ENCODE results near the gene GSTO2.

Gene GSTO2

DNA sequence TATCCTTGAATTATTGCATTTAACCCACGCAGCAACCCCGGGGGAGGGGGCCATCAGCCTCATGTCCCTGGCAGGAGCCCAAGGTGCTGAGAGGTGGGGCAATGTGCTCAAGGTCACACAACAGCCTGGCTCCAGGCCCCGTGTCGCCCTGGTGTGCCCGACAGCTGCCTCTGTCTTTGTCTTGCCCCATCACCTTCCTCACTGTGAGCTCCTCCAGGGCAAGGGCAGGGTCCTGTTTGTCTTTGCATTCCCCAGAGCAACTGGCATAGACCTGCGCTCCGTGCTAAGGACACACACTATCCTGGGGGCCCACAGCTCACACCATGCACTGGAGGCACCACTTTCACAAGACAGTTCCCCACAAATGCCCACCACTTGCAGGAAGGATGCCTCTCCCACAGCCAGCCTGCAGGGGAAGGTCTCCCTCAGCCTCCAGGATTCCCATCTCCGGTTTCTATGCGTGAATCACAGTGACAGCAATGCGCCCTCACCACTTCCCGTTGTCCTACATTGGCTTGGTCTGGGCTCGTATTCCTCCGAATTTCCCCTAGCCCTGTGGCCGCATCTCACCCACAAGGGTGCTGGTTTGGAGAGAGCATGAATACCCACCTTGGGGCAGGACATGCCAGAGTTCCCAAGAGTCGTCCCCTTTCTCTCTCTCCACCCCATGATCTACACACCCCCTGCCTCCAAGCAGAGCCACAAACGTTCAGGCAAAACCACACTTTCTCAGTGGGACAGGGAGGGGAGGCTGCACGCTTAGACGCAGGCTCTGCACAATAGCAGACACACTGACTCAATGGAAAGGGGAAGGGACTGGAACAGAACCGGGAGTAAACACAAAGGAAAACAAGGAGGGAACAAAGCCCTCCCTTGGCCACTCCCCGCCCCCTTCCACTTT, 59.0 kb downstream of the GSTO2 start:
- DNase-seq = no peak

DNA sequence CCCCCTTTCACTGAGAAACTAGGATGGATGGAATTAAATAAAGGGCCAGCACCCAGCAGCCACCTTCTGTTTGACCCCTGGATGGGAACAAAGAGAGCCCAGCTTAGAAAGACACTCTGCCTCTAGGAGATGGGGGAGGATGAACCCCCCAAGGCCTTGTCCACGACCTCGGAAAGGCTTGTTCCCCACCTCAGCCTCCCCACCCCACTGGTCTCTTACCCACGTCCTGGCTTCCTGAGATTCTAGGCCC, 59.6 kb downstream of the GSTO2 start:
- DNase-seq = no peak

DNA sequence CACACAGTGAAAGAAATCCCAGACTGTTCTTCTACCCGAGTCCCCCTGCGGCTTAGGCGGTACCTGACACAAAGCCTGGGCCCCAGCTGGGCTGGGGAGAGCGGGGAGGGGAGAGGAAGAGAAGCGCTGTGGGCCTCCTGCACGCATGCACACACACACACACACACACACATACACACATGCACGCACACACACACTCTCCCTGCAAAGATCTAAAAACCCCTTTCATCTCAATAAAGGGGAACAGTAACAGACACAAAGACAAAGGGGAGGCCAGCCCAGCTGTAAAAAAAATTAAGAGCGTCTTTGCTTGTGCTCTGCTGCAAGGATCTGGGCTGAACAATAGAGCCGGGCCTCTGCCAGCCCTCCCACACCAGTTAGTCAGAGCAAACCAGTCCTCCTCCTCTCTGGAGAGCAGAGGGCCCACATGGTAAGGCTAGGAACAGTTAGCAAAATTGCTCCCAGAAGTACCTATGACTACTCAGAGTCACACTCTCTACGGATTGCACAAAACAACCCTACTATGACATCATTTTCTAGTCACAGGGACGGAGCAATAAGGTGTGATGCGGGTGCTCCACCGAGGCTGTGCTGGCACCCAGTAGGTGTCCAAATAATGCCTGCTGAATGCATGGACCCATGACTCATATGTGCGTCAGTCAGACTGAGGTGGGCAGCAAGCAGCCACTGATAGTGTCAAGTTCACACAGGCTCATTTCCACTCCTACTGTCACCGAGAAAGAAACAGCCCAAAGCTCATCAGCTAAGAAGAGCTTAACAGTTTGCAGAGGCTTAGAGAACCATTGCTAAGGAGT, 60.1 kb downstream of the GSTO2 start:
- peak; percentile 27 for DNase-seq

DNA sequence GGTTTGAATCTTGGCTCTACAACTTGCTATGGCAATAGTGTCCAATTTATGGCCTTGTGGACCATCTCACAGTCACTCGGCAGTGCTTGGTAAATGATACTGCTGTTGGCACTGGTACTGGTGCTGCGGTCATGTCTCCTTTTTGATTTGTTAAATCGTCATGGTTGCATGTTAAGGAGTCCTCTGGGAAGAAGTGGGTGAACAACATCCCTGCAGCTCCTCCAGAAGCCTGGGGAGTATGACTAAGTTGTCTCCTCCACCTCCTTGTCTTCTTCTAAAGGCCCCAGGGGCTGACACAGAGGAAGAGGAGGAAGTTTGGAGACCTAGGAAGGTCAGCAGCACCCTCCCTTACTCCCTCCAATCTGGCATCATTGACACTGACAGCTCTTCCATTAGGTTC, 60.8 kb downstream of the GSTO2 start:
- no peak for DNase-seq

DNA sequence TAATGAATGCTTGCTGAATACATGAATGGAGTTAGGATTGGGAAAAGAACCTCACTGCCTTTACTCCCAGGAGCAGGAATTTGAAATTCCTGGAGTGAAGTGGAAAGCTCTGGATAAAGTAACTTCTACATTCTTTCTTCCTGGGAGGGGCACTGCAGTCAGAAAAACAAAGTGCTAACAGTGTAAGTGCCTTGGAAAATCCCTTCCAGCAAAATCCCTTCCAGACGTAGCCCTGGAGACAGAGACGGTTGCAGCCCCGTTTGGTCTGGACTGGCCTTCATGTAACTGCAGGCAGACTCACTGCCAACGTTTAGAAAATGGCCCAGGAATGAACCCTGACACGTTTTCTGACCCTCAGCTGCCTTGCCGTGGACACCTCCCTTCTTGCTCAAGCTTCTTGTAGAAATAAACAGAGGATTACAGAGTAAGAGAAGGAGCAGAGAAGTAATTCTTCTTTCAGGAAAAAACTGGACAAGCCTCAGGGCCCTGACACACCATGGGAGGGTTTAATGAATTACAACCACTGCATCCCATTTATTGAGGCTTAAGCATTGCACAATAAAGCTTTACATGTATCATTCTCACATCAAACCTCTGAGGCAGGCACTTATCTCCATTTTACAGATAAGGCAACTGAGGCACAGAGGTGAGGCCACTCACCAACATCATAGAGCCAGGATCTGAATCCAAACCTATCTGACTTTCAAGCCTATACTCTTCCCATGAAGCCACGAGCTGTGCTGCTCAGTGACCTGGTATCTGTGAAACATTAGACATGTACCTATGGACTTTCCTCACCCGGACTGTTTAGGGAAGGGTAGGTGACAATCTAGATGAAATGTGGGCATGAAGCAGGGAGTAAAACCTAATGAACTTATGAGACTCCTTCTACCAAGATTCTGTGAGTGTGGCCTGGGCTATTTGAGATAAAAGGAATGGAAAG, 61.5 kb downstream of the GSTO2 start:
- DNase-seq = no peak

DNA sequence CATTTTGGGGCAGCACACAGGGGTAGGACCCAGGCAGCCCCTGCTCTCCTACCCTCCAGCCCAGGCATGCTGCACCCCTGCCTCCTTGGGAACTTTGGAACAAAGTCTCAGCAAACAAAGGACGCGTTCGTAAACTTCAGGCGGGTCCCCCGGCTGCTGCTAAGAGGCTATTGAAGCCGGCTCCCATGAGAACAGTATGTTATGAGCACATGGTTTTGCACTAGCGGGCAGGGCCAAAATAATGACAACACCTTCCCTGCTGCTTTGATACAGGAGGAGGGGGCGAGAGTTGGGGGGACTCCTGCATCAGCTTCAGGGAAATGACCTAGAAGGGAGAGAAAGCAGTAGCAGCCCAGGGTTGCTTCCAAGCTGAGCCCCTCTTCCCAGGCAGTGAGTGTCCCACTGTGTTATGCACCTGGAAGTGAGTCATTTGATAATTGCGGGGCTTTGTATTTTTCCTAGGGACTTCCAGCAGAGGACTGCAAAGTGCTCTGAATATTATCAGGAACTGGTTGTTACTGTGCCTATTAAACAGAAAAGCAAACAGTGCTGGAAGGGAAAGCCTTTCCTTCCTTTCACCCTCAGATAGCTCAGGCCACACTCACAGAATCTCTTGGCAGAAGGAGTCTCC, 62.3 kb downstream of the GSTO2 start:
- DNase-seq = no peak

DNA sequence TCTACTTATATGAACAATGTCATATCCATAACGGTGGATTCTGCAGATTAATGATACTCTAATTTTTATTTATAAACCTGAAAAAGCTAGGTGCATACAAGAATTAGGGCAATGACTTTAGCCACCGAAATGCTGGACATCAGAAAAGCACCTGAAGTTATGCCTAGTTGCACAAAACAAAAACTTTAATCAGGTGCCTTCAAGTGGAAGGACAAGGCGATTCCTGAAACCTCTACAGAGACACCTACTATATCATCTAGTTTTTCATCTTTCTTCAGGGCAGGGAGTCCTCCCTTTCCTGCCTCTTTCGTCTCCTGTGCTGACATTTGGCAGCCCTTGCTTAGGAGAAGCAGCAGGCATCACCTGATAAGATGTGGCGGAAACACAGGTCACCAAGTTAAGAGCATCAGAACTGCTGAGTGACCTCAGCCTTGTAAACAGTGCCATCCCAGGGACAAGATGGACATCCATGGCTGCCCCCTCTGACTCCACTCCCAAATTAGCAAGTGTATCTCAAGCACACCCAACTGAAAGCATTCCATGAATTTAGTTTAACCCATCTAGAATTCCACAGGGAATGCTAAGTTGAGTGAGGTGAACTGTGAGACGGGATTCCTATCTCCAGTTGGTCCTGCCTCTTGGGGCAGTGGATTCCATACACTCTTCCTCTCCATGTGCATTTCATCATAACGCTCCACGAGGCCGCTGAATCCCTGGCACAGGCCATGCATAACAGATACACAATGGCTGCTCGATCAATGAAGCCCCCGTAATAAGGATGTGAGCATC, 63.5 kb downstream of the GSTO2 start:
- DNase-seq = no peak

DNA sequence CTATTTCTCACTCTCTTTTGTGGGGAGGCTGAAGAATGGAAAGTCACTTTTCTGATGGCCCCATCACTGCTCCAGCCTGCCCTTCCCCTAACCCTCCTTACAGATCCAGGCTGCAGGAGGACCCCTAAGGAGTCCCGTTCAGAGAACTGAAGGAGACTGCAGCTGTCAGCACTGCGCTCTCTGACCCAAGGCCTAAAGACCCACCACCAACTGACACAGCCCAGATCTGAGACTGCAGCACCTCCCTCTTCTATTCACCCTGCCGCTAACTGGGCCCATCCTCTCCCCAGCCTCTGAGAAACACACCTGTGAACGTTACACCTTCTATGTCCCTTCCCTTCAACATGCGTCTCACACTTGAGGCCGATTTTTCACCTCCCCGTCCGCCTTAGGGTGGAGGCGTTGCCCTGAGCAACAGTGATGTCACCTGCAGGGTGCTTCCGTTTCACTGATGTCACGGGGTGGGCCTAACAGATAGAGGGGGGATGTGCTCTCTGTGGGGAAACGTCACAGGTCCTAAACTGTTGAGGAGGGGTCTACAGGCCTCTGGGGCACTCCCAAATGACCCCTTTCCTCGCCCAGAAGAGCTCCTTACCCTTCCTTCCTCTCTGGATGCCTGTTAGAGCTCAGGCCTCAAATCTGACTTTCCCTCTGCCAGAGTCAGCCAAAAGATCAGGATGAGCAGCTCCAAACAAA, 64.2 kb downstream of the GSTO2 start:
- DNase-seq = peak; percentile 18

DNA sequence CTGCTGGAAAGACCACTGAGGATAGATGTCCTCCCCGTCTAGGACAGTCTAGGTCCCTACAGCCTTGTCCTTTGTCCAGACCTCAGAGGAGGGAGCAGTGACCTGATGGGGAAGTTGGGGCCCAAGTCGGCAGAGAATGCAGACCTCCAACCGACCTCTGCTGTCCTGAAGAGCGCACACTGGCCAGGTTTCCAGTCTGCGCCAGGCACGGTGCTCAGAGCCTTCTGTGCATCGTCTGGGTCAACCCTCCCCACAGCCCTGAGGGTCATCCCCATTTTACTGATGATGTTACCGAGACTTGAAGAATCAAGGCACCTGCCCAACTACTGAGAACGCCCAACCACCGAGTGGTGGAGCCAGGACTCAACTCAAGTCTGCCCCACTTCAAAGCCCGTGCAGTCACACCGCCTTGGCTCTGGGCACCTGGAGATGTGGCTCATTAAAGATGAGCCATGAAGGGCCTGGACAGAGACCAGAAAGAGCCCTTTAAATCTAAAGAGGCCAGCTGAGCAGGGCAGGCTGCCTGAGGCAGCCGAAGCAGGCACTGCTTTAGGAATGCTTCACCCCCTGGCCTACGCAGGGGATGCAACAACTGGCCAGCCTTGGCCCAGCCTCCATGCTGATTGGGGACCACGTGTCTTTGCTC, 64.9 kb downstream of the GSTO2 start:
- DNase-seq = no peak

DNA sequence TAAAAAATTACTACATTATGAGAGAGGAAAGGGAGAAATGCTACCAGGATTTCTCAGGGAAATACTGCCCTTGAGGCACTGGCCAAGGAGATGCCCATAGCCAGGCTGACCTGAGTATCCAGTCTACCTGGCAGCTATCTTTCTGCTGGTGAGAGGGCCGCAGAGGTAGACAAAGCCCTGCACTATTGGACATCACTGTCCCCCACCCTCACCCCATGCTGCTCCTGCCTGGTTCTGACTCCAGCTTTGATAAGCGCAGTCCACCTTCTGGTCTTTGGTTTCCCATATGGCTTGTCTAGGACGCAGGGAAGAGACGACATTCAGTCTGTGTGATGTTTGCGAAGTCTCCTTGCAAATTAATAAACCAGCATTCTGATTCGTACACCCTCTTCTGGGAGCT, 65.6 kb downstream of the GSTO2 start:
- no peak for DNase-seq

DNA sequence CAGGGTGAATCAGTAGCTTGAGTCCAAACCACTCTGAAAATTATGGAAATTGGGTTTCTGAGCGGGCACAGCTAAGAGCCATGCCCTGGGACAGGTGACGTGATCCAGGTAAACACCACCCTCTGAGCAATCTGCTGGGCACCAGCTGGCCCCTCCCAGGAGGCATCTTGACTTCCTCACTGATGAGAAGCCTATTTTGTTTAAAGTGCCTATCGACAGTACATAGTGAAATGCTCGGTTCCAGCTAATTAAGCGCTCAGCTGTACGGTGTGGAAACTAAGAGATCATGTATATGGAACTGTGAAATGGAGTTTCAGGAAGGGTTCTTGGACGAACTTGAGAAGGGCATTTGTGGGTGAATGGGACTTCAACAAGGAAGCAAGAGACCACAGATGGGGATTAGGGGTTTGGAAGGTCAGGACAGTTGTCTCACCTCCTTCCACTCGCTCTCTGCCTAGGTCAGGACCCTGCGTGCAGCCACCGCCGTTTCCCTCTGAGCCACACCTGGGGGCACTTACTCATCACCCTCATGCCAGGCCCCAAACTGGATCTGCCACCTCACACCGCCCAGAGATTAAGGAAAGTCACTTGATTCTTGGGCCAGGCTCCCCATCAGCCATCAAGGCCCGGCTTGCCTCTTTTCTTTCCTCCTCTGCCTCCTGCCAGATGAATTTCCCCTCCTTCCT, 66.1 kb downstream of the GSTO2 start:
- no peak for DNase-seq

DNA sequence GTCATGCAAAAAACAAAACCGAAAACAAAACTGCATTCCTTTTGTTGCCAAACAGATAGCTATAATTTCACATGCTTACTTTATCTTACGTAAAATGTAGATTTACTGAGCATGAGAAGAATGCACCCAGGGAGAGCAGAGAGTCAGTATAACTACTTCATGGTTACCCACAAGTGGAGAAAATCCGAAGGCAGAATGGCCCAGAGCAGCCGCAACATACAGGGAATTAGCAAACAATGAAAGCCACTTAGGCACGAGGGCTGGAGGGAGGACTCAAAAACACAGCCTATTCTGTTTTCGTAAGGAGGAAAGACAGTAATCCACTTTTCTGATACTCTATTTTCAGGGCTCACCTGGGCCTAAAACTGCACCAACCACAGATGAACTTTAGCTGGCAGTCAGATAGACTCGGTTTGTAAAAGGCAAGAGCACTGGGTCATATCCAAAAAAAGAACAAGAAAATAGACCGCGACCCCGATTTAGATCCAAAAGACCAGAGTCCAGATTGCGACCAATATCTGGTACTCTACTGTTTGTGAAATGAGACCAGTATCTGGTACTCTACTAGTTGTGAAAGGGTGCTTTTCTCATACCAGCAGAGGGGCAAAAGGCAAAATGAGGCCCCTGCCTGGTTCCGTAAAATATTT, 68.0 kb downstream of the GSTO2 start:
- no peak for DNase-seq

DNA sequence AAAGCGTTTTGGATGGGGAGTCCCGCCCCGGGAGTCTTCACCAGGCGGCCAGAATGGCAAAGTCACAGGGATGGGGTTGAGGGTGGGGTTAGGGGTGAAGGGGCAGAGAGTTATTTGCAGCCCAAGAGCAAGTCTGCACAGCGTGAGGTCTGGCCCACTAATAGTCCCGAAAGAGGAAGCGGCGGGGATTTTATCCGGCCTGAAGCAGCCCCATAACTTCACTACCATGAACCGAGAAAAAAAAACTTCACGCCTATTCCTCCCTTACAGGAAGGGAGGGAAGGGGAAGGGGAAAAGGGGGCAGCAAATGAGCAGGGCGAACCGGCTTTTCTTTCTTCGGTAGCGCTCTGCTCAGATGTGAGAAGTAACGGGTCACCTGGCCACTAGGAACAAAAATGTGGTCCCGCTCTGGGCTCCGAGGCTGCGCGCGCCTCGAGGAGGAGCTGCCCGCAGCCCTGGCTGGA, 68.6 kb downstream of the GSTO2 start:
- no peak for DNase-seq

DNA sequence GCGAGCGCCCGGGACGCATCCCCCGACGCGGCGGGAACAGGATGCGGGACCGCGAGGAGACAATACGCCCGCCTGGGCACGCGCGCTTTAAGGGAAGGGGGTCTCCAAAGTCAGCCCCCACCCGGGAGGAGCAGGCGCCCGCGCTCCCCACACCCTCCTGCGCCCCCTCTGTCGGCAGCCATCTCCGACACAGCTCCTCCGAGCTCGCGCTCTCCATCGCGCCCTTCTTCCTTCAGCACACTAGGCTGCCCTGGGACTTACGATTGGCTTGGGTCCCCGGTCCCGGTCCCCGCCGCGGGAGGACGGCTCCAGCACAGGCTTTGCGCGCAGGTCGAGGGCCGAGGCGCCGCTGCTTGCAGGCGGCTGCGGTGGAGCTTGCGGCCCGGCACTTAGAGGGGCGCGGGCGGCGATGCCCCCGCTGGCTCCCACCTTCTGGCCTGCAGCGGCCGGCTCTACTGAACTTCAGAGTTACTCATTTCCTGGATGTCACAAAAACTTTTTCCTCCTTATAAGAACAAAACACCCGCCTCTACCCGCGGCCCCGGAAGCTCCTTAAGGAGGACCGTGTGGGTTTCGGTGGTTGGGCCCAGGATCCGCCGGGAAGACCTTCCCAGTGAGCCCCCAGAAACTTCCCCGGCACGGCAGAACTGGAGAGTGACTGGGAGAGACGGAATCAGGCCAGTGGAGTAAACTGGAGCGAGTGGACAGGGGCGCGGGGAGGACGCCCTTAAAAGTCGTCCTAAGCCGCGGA, 69.2 kb downstream of the GSTO2 start, which contains the start of gene ITPRIP:
ITPRIP (minus strand) TSS at position 481 of the 751 bp plus-strand sequence. CDS start 22,414 bp downstream, outside the sequence.
- peak; percentile 59 for DNase-seq

DNA sequence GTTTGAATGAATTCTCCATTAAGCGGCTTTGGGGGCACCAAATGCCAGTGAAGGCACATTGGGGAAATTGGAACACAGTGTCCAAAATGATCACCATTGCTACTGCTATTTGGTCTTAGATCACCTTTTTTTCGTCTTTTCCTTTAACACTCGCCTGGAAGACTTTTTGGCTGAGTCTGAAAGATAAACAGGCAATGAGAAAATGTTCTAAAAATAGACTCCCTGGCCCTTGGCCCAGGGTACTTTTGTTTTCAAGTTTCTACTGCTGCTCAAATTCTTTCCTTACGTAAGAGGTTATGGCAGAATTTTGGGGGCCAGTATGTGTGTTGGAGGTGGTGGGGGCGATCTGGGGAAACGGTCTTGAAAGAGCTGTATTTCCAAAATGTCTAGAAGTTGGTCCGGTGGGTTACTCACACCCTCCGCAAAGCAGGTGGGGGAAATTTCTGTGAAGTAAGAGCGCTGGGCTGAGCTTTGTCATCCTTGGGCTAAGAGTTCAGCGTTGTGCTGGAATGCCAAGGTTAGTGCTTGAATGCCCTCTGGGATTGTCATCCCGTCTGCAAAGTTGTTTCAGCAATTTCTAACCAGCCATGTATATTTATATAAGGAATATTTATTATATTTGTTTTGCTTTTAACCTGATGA, 70.6 kb downstream of the GSTO2 start:
- DNase-seq = no peak

DNA sequence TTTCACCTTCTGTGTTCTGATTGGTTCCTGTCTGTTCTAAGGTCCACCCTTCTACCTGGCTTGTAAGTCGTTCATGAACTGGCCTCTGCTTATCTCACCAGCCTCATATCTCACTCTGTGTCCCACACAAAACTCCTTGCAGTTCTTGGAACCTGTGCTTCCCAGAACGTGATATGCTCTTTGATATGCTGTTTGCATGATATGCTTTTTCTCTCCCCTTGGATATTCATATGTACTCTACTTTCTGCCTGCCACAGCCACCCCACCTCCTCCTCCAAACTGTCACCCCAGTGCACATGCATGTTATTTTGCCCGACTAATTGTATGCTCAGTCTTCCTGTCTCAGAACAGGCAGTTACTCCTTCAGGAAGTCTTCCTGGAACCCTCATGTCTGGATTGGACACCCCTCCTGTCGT, 71.1 kb downstream of the GSTO2 start:
- DNase-seq = no peak

DNA sequence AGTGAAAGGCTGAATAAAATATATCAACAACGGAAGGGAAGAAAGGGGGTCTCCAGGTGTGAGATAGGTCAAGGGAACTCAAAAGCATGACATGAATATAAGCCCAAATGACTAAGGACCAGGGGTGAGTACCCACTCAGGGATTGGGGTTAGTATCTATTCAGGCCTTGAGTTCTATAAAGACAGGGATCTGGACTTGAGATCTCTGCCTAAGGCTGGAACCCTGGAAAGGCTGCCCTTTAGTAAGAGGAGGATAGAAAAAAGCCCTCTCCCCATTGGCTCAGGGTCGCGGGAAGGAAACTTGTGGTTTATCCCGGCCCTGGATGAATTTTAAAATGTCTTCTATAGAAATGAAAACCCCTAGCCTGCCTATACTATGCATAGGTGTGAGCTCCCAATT, 71.7 kb downstream of the GSTO2 start:
- DNase-seq = no peak

DNA sequence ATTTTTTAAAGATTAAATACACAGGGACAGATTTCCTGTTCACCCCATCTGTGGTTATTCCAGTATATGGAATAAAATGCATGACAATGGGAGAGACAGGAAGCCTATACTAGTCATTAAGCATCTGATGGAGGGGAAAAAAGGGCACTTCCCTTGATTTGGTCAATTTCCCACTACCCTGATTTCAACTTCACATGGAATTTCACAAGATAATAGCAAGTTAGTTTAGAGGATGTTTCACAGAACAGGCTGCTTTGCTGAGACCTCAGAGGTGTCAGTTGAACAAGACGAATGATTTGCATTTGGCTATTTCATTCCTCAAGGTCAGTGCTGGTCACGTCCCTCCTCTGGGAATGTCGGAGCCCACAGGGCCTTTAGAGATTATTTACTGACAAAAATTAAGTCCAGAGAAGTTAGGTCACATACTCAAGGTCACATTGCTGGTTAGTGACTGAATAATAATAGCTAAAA, 74.0 kb downstream of the GSTO2 start:
- no peak for DNase-seq

Measured in activated gamma-delta T cell (primary cell).